HUES64 (cell line): ENCODE measurements around the gene CFAP92.
"Not testable (repeated sequence)": the region's sequence is repeated elsewhere in the genome, so short reads cannot be mapped to it uniquely, and the experiment has no call there.

Experiments
- H3K27ac ChIP-seq: 2 replicates; pipeline ENCODE4 v1.7.0; 2013; ENCODE audit warnings: low read depth, low read length, inconsistent platforms
- H3K27me3 ChIP-seq: 2 replicates; pipeline ENCODE4 v1.6.1; 2013; ENCODE audit warnings: mild to moderate bottlenecking, low read length; ENCODE audit not compliant: insufficient read depth
- H3K36me3 ChIP-seq: 2 replicates; pipeline ENCODE4 v1.6.1; 2013; ENCODE audit warnings: mild to moderate bottlenecking, low read length; ENCODE audit not compliant: insufficient read depth
- H3K4me1 ChIP-seq: 2 replicates; pipeline ENCODE4 v1.6.1; 2013; ENCODE audit warnings: mild to moderate bottlenecking, low read length, moderate library complexity; ENCODE audit not compliant: insufficient read depth
- H3K4me3 ChIP-seq: 2 replicates; pipeline ENCODE4 v1.5.1; 2013; ENCODE audit warnings: mild to moderate bottlenecking, low read length, moderate library complexity
- H3K9ac ChIP-seq: 2 replicates; pipeline ENCODE4 v1.6.1; 2013; ENCODE audit warnings: mild to moderate bottlenecking, low read depth, low read length
- H3K9me3 ChIP-seq: 2 replicates; pipeline ENCODE4 v1.6.1; 2013; ENCODE audit warnings: low read depth, low read length; ENCODE audit not compliant: insufficient read depth
- WGBS: fragments of 150-250, 120-280 bp; methylation state at CpG from one replicate; pipeline ENCODE4 v1.1.7; 2013; ENCODE audit warnings: missing lambda C conversion rate; 5-methylcytosine and 5-hydroxymethylcytosine counted together

The CFAP92 gene

GRCh38 chr3:128906031-128906803 lies 87.7 kb downstream of the CFAP92 start:
- no peaks in the 10 kb centered on the region for H3K4me1 ChIP-seq
- no peak overlapping the region for H3K9ac ChIP-seq
- WGBS = 94% methylated on average over 25 of the region's 25 CpGs
- no peaks in the 10 kb centered on the region for H3K9me3 ChIP-seq
- H3K27ac ChIP-seq = no peak overlapping the region
- H3K4me3 ChIP-seq = no peak overlapping the region
- no peaks in the 10 kb centered on the region for H3K27me3 ChIP-seq
- H3K36me3 ChIP-seq = peaks cover 96% of the 10 kb centered on the region

GRCh38 chr3:128903501-128903900 lies 90.4 kb downstream of the CFAP92 start:
- Histone ChIP-seq H3K9ac (no peak overlapping the region), H3K27ac (no peak overlapping the region), H3K4me1 (no peaks in the 10 kb centered on the region), H3K9me3 (no peaks in the 10 kb centered on the region), H3K4me3 (no peak overlapping the region), H3K36me3 (peaks cover 96% of the 10 kb centered on the region), H3K27me3 (no peaks in the 10 kb centered on the region)
- WGBS = 93% methylated on average over 12 of the region's 12 CpGs

GRCh38 chr3:128902426-128902825 lies 91.5 kb downstream of the CFAP92 start:
- peaks cover 96% of the 10 kb centered on the region for H3K36me3 ChIP-seq
- no peaks in the 10 kb centered on the region for H3K4me1 ChIP-seq
- H3K9ac ChIP-seq = no peak overlapping the region
- no peak overlapping the region for H3K4me3 ChIP-seq
- H3K27ac ChIP-seq = no peak overlapping the region
- H3K9me3 ChIP-seq = no peaks in the 10 kb centered on the region
- no peaks in the 10 kb centered on the region for H3K27me3 ChIP-seq
- WGBS = 96% methylated on average over 9 of the region's 9 CpGs

- H3K27me3 ChIP-seq = no peaks in the 10 kb centered on the region
- no peaks in the 10 kb centered on the region for H3K9me3 ChIP-seq
- H3K4me1 ChIP-seq = no peaks in the 10 kb centered on the region
- WGBS = 92% methylated on average over 11 of the region's 11 CpGs
- H3K4me3 ChIP-seq = no peak overlapping the region
- H3K36me3 ChIP-seq = peaks cover 74% of the 10 kb centered on the region
- no peak overlapping the region for H3K27ac ChIP-seq
- no peak overlapping the region for H3K9ac ChIP-seq
Measured at GRCh38 chr3:128895843-128896697, 97.8 kb downstream of the CFAP92 start.

- Histone ChIP-seq H3K27ac (no peak overlapping the region), H3K36me3 (peaks cover 51% of the 10 kb centered on the region), H3K9me3 (no peaks in the 10 kb centered on the region), H3K4me3 (no peak overlapping the region), H3K4me1 (no peaks in the 10 kb centered on the region), H3K27me3 (no peaks in the 10 kb centered on the region), H3K9ac (no peak overlapping the region)
- 92% methylated on average over 7 of the region's 7 CpGs for WGBS
Measured at GRCh38 chr3:128889139-128889894, 104.6 kb downstream of the CFAP92 start.

GRCh38 chr3:128884992-128885391 lies 108.9 kb downstream of the CFAP92 start:
- peaks cover 62% of the 10 kb centered on the region for H3K36me3 ChIP-seq

GRCh38 chr3:128882719-128883118 lies 111.2 kb downstream of the CFAP92 start:
- no peak overlapping the region for H3K27ac ChIP-seq
- no peaks in the 10 kb centered on the region for H3K9me3 ChIP-seq
- 85% methylated on average over 1 of the region's 1 CpG for WGBS
- H3K4me1 ChIP-seq = peaks cover 8% of the 10 kb centered on the region; the same call in 1 of the 2 replicates
- H3K36me3 ChIP-seq = peaks cover 46% of the 10 kb centered on the region
- no peak overlapping the region for H3K4me3 ChIP-seq
- H3K27me3 ChIP-seq = no peaks in the 10 kb centered on the region
- no peak overlapping the region for H3K9ac ChIP-seq

More at GRCh38 chr3:128884992-128885391, 108.9 kb downstream of the CFAP92 start:
- Histone ChIP-seq H3K9ac (no peak overlapping the region), H3K4me1 (no peaks in the 10 kb centered on the region), H3K27ac (no peak overlapping the region), H3K27me3 (no peaks in the 10 kb centered on the region), H3K4me3 (no peak overlapping the region), H3K9me3 (no peaks in the 10 kb centered on the region)
- 95% methylated on average over 1 of the region's 1 CpG for WGBS

- Histone ChIP-seq H3K9ac (no peak overlapping the region), H3K36me3 (peaks cover 36% of the 10 kb centered on the region), H3K27ac (no peak overlapping the region), H3K4me1 (peaks cover 8% of the 10 kb centered on the region; the same call in 1 of the 2 replicates), H3K9me3 (no peaks in the 10 kb centered on the region), H3K27me3 (no peaks in the 10 kb centered on the region), H3K4me3 (no peak overlapping the region)
- 96% methylated on average over 6 of the region's 6 CpGs for WGBS
Measured at GRCh38 chr3:128881576-128881975, 112.3 kb downstream of the CFAP92 start.

- H3K4me3 ChIP-seq = peak overlapping the region; percentile 87
- H3K36me3 ChIP-seq = peaks cover 36% of the 10 kb centered on the region
- H3K9me3 ChIP-seq, H3K27ac ChIP-seq, H3K4me1 ChIP-seq, H3K27me3 ChIP-seq: not testable (repeated sequence)
- WGBS = 91% methylated on average over 12 of the region's 12 CpGs
- H3K9ac ChIP-seq = peak overlapping the region; percentile 92
Measured at GRCh38 chr3:128880455-128880854, 113.4 kb downstream of the CFAP92 start.

- Histone ChIP-seq H3K4me3 (peak overlapping the region; percentile 87), H3K9me3 (no peaks in the 10 kb centered on the region), H3K9ac (peak overlapping the region; percentile 92), H3K27ac (peak overlapping the region; percentile 81), H3K36me3 (peaks cover 32% of the 10 kb centered on the region), H3K27me3 (no peaks in the 10 kb centered on the region), H3K4me1 (peaks cover 8% of the 10 kb centered on the region; the same call in 1 of the 2 replicates)
- WGBS = 5% methylated on average over 6 of the region's 6 CpGs
Measured at GRCh38 chr3:128879991-128880390, 113.9 kb downstream of the CFAP92 start.
